SW 1271 (cell line): ENCODE results near the gene CLCN1.
"Not testable (repeated sequence)": the region's sequence is repeated elsewhere in the genome, so short reads cannot be mapped to it uniquely, and the experiment has no call there.

Experiments
- DNase-seq, 2 experiments: peaks; one replicate each; lab custom pipeline; 2025; lab: John Stamatoyannopoulos, UW

CLCN1 gene

GRCh38 chr7:143384661-143385631 lies 69.0 kb downstream of the CLCN1 start:
- no peak for DNase-seq

- no peak for DNase-seq
Measured at GRCh38 chr7:143385891-143386781, 70.2 kb downstream of the CLCN1 start.

- DNase-seq: no peak
Measured at GRCh38 chr7:143387156-143387975, 71.5 kb downstream of the CLCN1 start.

GRCh38 chr7:143388051-143388450 lies 72.1 kb downstream of the CLCN1 start:
- no peak for DNase-seq

GRCh38 chr7:143388491-143389101 lies 72.7 kb downstream of the CLCN1 start:
- no peak for DNase-seq

GRCh38 chr7:143389316-143390103 lies 73.6 kb downstream of the CLCN1 start:
- no peak for DNase-seq

GRCh38 chr7:143390104-143390772 lies 74.3 kb downstream of the CLCN1 start:
- no peak for DNase-seq

- DNase-seq: no peak
Measured at GRCh38 chr7:143390773-143391317, 74.9 kb downstream of the CLCN1 start.

- DNase-seq: no peak
Measured at GRCh38 chr7:143391462-143392404, 75.8 kb downstream of the CLCN1 start.

GRCh38 chr7:143392427-143392826 lies 76.5 kb downstream of the CLCN1 start:
- DNase-seq: not testable (repeated sequence)

- no peak for DNase-seq
Measured at GRCh38 chr7:143392875-143393266, 77.0 kb downstream of the CLCN1 start.

- no peak for DNase-seq
Measured at GRCh38 chr7:143393267-143394041, 77.5 kb downstream of the CLCN1 start.

GRCh38 chr7:143394068-143394467 lies 78.2 kb downstream of the CLCN1 start:
- DNase-seq: no peak

GRCh38 chr7:143394777-143395176 lies 78.9 kb downstream of the CLCN1 start:
- no peak for DNase-seq

GRCh38 chr7:143395187-143396149 lies 79.6 kb downstream of the CLCN1 start:
- DNase-seq: no peak

GRCh38 chr7:143396182-143396581 lies 80.3 kb downstream of the CLCN1 start:
- no peak for DNase-seq
